Right lobe of liver (tissue), 6 donors: Measurements from ENCODE around the gene VSNL1. TPM values are rescaled to one million over a fixed set of nuclear protein-coding genes. Genes with fewer than 3 reads are reported as not detected.

Source experiments
- ATAC-seq, 4 donors: fragments of 200-7000 bp; cut with Tn5 transposase; one replicate each; pipeline ENCODE4 v1.9.1; 2020; ENCODE audit warnings: mild to moderate bottlenecking in 4 of 4, moderate library complexity in 4 of 4
- DNase-seq, 3 donors: peaks; one replicate each; pipeline ENCODE4 v3.0.0-alpha.2; 2020
- H3K27ac ChIP-seq, 3 donors: fragments of 200-600 bp; one replicate each; pipeline ENCODE4 v1.8.0; 2022
- H3K27me3 ChIP-seq, 2 donors: fragments of 200-600 bp; one replicate each; pipeline ENCODE4 v1.8.0; 2022
- H3K36me3 ChIP-seq, 4 donors: fragments of 200-600 bp; sonication (generic) in 1 of 4; one replicate each; pipeline versions ENCODE4 v1.5.1 to v1.8.0; 2017 to 2022; ENCODE audit warnings: control low read depth in 1 of 4
- H3K4me1 ChIP-seq, 4 donors: fragments of 200-600 bp; sonication (generic) in 1 of 4; one replicate each; pipeline versions ENCODE4 v1.5.1 to v1.8.0; 2017 to 2022; ENCODE audit warnings: control low read depth in 1 of 4
- H3K4me3 ChIP-seq, 3 donors: fragments of 200-600 bp; one replicate each; pipeline ENCODE4 v1.8.0; 2022
- H3K9me3 ChIP-seq, 4 donors: fragments of 200-600 bp; sonication (generic) in 1 of 4; one replicate each; pipeline versions ENCODE4 v1.5.1 to v1.8.0; 2017 to 2022; ENCODE audit warnings: control low read depth in 1 of 4
- POLR2A ChIP-seq: fragments of 450-650 bp; IDR thresholded peaks from one replicate; pipeline ENCODE4 v1.6.1; 2017; ENCODE audit warnings: antibody characterized with exemption, mild to moderate bottlenecking
- WGBS: methylation state at CpG from one replicate; pipeline ENCODE4 v1.1.6; 2018; ENCODE audit warnings: low coverage, low lambda C conversion rate; ENCODE audit not compliant: insufficient coverage; ENCODE audit errors: missing lambda C conversion rate; 5-methylcytosine and 5-hydroxymethylcytosine counted together
- intact Hi-C, 2 donors: fragments of 100-400 bp; cut with DNase I; formaldehyde crosslinking; loops; one replicate each; pipeline versions ENCODE4 v1.11.2 to v1.14.1; 2022
- total RNA-seq, 6 experiments: library from RNA; depleted of rRNA in 2 of 6; stranded (reverse); fragments of >200 nt in 2 of 6; fragmentation: NEBNext Ultra II Directional in 3 of 6; extraction: Animal tissue kit (Norgen Biotek cat#: 25700) in 3 of 6; gene quantifications; one replicate each; pipeline versions ENCODE4 v1.1.0 to v1.2.4, GENCODE V29; 2016 to 2023
- TF ChIP-seq, protein P1 (sequence below), 4 donors: fragments of 200-600 bp in 3 of 4; fragments of 450-650 bp in 1 of 4; IDR thresholded peaks; one replicate each; pipeline versions ENCODE4 v1.5.1 to v1.8.0; 2016 to 2022; ENCODE audit warnings: antibody characterized with exemption in 4 of 4, mild to moderate bottlenecking in 2 of 4
- donor health status: DM: no; HTN: yes; CAD: no.
- donor health status: DM: no; HTN: no; CAD: no.
- donor health status: DM: no; HTN: no; CAD: no.
- donor health status: DM: no; HTN: yes; CAD: no.
- donor health status: DM: no; HTN: yes; CAD: no.

VSNL1 gene
- total RNA-seq, 6 experiments from 2014 or later, result 2.1 to 12.1 (median 4.3) TPM

DNA sequence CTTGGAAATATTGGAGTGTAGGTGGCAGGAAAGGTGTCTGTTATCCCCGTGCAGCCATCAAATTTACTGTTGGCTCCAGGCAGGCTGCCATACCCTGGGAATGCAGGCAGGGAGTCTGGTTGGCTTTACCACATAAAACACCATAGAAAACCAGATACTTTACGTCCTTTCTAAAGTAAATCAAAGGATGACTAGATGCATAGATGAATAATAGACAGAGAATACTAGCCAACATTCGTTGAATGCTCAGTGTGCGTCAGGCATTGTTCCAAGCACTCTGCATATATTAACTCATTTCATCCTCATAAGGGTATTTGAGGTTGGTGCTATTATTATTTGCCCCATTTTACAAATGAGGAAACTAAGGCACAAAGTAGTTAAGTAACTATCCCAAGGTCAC lies 65.2 kb downstream of the VSNL1 start:
- intact Hi-C loops, result no loop called here
- H3K4me3 ChIP-seq, result no peak overlapping the region
- DNase-seq (no peak), ATAC-seq (no peak)
- 83% methylated on average over 4 of the region's 4 CpGs for WGBS
- no peaks in the 10 kb centered on the region for H3K36me3 ChIP-seq
- no peak overlapping the region for H3K27ac ChIP-seq
- TF ChIP-seq, protein P1, sequence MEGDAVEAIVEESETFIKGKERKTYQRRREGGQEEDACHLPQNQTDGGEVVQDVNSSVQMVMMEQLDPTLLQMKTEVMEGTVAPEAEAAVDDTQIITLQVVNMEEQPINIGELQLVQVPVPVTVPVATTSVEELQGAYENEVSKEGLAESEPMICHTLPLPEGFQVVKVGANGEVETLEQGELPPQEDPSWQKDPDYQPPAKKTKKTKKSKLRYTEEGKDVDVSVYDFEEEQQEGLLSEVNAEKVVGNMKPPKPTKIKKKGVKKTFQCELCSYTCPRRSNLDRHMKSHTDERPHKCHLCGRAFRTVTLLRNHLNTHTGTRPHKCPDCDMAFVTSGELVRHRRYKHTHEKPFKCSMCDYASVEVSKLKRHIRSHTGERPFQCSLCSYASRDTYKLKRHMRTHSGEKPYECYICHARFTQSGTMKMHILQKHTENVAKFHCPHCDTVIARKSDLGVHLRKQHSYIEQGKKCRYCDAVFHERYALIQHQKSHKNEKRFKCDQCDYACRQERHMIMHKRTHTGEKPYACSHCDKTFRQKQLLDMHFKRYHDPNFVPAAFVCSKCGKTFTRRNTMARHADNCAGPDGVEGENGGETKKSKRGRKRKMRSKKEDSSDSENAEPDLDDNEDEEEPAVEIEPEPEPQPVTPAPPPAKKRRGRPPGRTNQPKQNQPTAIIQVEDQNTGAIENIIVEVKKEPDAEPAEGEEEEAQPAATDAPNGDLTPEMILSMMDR (IDR thresholded peaks at IDR 0.05), result no peak
- no peak for TF ChIP-seq POLR2A
- H3K4me1 ChIP-seq, result no peaks in the 10 kb centered on the region
- no peaks in the 10 kb centered on the region for H3K9me3 ChIP-seq
- no peaks in the 10 kb centered on the region for H3K27me3 ChIP-seq

DNA sequence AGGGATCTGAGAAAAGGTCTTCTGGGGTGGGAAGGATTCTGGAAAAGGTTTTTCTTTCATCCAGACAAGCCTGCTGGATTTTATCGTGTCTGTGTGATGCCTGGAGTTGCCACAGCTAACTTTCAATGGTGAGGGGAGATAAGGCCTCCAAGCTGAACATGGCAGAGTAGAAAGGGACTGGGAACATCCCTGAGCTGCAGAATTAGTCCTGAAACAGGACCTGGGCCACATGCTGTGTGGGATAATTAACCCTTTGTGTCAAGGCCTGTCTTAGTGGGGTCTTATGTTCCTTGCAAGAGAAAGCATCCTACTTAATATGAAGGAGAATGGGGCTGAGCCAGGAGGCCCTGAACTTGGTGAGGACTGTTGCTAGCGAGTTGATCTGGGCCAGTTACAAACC lies 66.4 kb downstream of the VSNL1 start:
- TF ChIP-seq POLR2A, result no peak
- 73% methylated on average over 2 of the region's 2 CpGs for WGBS
- intact Hi-C loops, result no loop called here

DNA sequence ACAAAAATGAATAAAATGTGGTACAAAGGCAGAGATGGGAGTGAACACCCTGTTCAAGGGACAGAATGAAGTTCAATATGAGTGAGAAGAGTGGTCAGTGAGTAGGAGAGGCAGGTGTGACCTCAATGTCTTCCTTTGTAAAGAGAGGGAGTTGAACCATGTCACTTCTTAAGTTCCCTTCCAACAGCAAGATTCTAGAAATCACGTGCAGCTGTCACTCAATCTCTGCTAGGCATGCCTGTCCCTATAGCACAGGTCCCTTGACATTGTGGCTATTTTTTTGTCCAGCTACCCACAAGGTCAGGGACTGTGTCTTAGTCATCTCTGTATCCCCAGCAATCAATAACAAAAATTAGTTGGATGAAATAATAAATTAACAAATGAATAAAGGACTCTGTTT lies 66.9 kb downstream of the VSNL1 start:
- no peaks in the 10 kb centered on the region for H3K9me3 ChIP-seq
- H3K27ac ChIP-seq, result no peak overlapping the region
- TF ChIP-seq, protein P1 (IDR thresholded peaks at IDR 0.05), result no peak
- no peak for TF ChIP-seq POLR2A
- DNase-seq, result no peak
- H3K36me3 ChIP-seq, result no peaks in the 10 kb centered on the region
- no peak for ATAC-seq
- H3K4me1 ChIP-seq, result no peaks in the 10 kb centered on the region
- intact Hi-C loops, result no loop called here
- WGBS, result 94% methylated on average over 1 of the region's 1 CpG
- no peak overlapping the region for H3K4me3 ChIP-seq
- H3K27me3 ChIP-seq, result no peaks in the 10 kb centered on the region

More for the DNA sequence above, 66.4 kb downstream of the VSNL1 start:
- ATAC-seq, result no peak
- H3K27me3 ChIP-seq, result no peaks in the 10 kb centered on the region
- H3K4me1 ChIP-seq, result no peaks in the 10 kb centered on the region
- no peak overlapping the region for H3K27ac ChIP-seq
- H3K36me3 ChIP-seq, result no peaks in the 10 kb centered on the region
- no peaks in the 10 kb centered on the region for H3K9me3 ChIP-seq
- H3K4me3 ChIP-seq, result no peak overlapping the region
- no peak for DNase-seq

DNA sequence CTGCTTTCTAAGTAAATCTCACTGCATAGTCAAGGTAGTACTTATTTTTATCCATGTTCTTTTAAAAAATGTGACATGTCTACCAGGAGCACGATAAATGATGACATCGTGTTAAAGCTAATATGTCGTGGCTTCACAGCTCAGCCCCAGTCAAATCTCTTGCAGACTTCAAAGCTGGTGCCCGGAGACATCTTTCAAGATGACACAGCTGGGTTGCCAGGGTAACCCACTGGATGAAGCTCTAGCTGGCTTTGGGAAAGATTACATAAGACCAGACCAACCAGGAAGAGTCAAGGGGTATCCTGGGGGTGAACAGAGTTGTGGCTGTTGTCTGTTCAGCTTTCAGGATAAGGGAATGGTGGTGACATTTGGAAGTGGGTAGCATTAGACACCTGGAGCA lies 67.8 kb downstream of the VSNL1 start:
- Histone ChIP-seq H3K36me3 (no peaks in the 10 kb centered on the region), H3K27ac (no peak overlapping the region), H3K27me3 (no peaks in the 10 kb centered on the region), H3K9me3 (no peaks in the 10 kb centered on the region), H3K4me3 (no peak overlapping the region), H3K4me1 (no peaks in the 10 kb centered on the region)
- TF ChIP-seq POLR2A, result no peak
- TF ChIP-seq, protein P1 (IDR thresholded peaks at IDR 0.05), result no peak
- intact Hi-C loops, result no loop called here
- ATAC-seq (no peak), DNase-seq (no peak)
- 65% methylated on average over 4 of the region's 4 CpGs for WGBS

DNA sequence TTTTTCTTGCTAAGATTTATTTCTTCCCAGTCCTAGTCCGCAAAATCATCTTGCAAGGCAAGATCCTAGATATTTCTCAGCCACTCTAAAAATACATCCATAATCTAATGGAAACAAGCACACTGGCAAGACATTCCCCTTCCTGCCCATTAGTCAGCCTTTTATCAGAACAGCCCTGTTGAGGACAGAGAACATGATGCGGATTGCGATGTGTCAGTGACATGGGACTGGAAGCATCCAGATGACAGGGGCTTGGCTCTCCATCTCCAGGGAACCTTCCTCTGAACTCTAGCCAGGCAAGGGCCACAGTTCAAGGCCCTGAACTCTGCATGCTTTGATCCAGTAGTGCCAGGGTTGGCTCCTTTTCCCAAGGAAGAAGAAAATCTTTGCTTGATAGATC lies 70.0 kb downstream of the VSNL1 start:
- intact Hi-C loops, result no loop called here
- WGBS, result 41% methylated on average over 3 of the region's 3 CpGs
- Histone ChIP-seq H3K27me3 (no peaks in the 10 kb centered on the region), H3K9me3 (no peaks in the 10 kb centered on the region), H3K27ac (no peak overlapping the region), H3K4me3 (no peak overlapping the region), H3K36me3 (no peaks in the 10 kb centered on the region), H3K4me1 (no peaks in the 10 kb centered on the region)
- ATAC-seq (no peak), DNase-seq (no peak)
- TF ChIP-seq, protein P1 (IDR thresholded peaks at IDR 0.05), result no peak
- TF ChIP-seq POLR2A, result no peak
